NCI-H446 (cell line): ENCODE measurements around the gene SAMD14.
"Not testable (repeated sequence)": the region's sequence is repeated elsewhere in the genome, so short reads cannot be mapped to it uniquely, and the experiment has no call there.

Experiments
- DNase-seq, 2 experiments: peaks; one replicate each; lab custom pipeline; 2025; lab: John Stamatoyannopoulos, UW

SAMD14 gene

GRCh38 chr17:50075446-50076032 lies 54.4 kb downstream of the SAMD14 start:
- no peak for DNase-seq

GRCh38 chr17:50074227-50074626 lies 55.7 kb downstream of the SAMD14 start:
- DNase-seq: no peak

- DNase-seq: no peak
These were observed 57.0 kb downstream of the SAMD14 start for GRCh38 chr17:50072925-50073324.

- DNase-seq: no peak
These were observed 57.8 kb downstream of the SAMD14 start for GRCh38 chr17:50072130-50072529.

GRCh38 chr17:50071692-50072091 lies 58.3 kb downstream of the SAMD14 start:
- no peak for DNase-seq

- DNase-seq: no peak
These were observed 58.9 kb downstream of the SAMD14 start for GRCh38 chr17:50070908-50071680.

GRCh38 chr17:50067996-50068395 lies 62.0 kb downstream of the SAMD14 start:
- no peak for DNase-seq

GRCh38 chr17:50066995-50067394 lies 63.0 kb downstream of the SAMD14 start:
- no peak for DNase-seq

- no peak for DNase-seq
These were observed 64.9 kb downstream of the SAMD14 start for GRCh38 chr17:50065056-50065455.

GRCh38 chr17:50064253-50065001 lies 65.5 kb downstream of the SAMD14 start:
- DNase-seq: no peak

GRCh38 chr17:50063561-50064252 lies 66.3 kb downstream of the SAMD14 start:
- DNase-seq: no peak

GRCh38 chr17:50062293-50063243 lies 67.4 kb downstream of the SAMD14 start:
- peak in 1 of 2 experiments; percentile 38 for DNase-seq

GRCh38 chr17:50061713-50062045 lies 68.3 kb downstream of the SAMD14 start:
- DNase-seq: not testable (repeated sequence)

- peak in 1 of 2 experiments; percentile 45 for DNase-seq
These were observed 68.8 kb downstream of the SAMD14 start for GRCh38 chr17:50060951-50061712.
